Measurements from ENCODE around the gene GLUD2.
"Not testable (repeated sequence)": the region's sequence is repeated elsewhere in the genome, so short reads cannot be mapped to it uniquely, and the experiment has no call there.

Gene GLUD2

DNA sequence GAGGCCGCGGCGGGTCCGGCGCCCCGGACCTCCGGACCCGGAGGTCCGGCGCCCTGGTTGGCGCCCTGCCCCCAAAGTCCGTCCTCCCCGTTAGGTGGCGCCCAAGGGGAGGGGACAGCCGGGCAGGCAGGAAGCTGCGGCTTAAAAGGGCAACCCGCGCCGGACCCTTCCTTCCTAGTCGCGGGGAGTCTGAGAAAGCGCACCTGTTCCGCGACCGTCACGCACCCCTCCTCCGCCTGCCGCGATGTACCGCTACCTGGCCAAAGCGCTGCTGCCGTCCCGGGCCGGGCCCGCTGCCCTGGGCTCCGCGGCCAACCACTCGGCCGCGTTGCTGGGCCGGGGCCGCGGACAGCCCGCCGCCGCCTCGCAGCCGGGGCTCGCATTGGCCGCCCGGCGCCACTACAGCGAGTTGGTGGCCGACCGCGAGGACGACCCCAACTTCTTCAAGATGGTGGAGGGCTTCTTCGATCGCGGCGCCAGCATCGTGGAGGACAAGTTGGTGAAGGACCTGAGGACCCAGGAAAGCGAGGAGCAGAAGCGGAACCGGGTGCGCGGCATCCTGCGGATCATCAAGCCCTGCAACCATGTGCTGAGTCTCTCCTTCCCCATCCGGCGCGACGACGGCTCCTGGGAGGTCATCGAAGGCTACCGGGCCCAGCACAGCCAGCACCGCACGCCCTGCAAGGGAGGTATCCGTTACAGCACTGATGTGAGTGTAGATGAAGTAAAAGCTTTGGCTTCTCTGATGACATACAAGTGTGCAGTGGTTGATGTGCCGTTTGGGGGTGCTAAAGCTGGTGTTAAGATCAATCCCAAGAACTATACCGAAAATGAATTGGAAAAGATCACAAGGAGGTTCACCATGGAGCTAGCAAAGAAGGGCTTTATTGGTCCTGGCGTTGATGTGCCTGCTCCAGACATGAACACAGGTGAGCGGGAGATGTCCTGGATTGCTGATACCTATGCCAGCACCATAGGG is at the start of gene GLUD2:
Gene GLUD2 (plus strand): TSS at position 170 of the 979 bp plus-strand sequence. CDS start 75 bp downstream, at position 245.
- DNase-seq = not testable (repeated sequence)

- DNase-seq = no peak
These were observed 48.0 kb upstream of the GLUD2 start for GRCh38 chrX:120999413-120999812.

DNA sequence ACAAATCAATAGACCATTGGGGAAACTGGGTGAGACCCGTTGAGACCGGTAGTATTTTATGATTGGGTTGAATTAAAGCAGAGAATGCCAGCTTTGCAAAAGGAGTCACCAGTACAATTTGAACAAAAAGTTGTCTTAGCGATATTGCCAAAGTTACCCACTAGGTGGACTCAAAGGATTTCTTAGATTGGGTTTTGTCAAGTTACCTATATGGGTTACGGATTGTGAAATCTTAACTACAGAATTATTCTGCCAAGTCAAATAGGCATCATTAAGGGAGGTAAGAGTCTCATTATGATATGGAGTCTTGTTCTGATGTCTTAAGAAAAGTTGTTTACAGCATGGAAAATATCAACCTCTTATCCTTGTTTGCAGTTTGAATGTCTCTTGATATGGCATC is 46.8 kb upstream of the GLUD2 start:
- DNase-seq = no peak

DNA sequence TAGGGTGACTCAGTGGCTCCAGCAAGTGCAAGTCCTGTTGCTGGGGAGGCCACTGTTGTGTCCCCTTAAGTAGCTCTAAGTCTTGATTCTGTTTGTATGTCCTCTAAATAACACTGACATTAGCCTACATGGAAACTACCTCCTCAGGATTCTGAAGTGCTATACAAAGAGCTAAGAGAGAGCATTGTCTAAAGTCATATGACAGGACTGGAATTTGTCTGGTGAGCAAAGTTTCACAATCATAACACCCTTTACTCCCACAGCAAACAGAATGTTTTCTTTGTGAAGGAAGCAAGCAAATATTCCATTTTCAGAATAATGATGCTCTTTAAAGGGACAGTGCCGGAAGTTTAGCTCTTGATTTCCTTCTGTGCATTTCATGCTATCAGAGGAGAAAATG is 38.5 kb upstream of the GLUD2 start:
- DNase-seq = no peak

GRCh38 chrX:121009764-121010163 is 37.6 kb upstream of the GLUD2 start:
- DNase-seq = no peak

DNA sequence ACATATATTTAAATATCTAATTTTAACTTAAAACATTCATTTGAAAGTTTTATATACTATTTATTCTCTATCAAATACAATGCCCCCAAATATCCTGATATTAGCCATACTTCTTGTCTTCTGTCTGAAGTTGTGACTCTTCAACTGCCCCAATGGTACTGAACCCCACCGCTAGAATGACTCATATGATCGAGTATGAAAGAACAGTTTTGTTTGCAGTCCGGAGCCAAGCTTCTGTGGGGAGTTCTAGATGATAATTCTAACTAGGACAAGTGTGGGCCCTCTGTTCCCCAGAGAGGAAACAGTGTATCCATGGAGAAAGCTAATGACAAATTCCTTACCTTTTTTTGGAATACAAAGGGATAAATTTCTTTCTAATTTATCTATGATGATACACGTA is 37.2 kb upstream of the GLUD2 start:
- DNase-seq = no peak

DNA sequence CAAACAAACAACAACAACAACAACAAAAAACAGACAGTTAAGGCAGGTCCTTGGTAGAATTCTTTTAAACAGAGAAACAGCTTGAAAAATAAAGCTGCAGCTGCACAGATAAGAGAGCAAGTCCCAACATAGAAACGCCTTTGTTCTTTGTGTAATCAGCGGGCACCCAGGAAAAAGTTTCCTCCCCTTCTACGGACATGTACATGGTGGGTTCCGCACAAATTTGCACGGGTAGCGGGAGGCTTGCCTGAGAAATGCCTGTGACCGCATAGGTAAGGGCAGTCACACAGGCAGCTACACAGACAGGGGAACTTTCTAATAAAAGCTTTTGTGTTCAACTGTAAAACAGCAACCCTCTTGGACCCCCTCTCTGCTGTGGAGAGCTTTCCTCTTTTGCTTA is 36.2 kb upstream of the GLUD2 start:
- no peak for DNase-seq

DNA sequence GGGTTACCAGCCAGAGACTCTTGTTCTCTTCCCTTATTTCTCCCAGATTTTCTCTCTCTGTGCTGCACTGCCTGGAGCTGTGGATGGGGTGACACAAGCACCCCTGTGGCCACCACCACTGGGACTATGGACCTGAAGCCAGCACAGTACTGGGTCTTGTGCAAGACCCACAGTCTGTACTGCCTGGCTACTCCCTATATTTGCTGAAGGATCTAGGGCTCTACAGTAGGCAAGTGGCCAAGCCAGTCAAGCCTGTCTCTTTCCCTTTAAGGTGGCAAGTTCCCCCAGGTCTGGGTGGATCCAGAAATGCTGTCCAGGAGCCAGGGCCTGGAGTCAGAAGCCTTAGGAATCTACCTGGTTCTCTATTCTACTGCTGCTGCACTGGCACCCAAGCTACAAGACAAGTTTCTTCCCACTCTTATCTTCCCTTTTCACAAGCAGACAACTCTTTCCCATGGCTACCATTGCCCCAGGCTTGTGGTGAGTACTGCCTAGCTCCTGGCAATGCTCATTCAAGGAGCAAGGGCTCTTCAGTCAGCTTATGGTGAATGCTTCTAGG is 33.4 kb upstream of the GLUD2 start:
- DNase-seq = no peak

GRCh38 chrX:121014826-121015225 is 32.6 kb upstream of the GLUD2 start:
- no peak for DNase-seq

DNA sequence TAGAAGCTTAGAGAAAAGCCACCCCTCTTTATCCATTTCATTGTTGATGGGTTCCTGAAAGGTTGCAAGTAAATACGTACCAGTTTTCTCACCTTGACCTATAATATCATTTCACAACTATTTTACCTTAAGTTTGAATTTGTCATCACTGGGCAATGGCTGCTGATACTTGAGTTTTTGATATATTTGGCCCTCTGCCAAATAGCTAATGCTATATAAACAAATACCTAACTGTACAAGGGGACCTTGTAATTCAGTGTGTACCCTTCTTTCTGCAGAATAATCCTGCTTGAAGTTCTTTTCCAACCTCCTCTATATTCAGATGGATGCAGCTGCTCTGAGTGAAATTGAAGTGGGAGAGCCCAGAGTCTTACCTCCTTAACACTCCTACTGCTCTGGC is 19.0 kb upstream of the GLUD2 start:
- DNase-seq = no peak

DNA sequence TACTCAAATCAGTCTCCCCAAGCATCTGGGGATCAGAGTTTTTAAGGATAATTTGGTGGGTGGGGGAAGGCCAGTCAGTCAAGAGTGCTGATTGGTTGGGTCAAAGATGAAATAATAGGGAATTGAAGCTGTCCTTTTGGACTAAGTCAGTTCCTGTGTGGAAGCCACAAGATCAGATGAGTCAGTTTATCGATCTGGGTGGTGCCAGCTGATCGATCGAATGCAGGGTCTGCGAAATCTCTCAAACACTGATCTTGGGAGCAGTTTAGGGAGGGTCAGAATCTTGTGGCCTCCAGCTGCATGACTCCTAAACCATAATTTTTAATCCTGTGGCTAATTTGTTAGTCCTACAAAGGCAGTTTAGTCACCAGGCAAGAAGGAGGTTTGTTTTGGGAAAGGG is 17.3 kb upstream of the GLUD2 start:
- DNase-seq = no peak

DNA sequence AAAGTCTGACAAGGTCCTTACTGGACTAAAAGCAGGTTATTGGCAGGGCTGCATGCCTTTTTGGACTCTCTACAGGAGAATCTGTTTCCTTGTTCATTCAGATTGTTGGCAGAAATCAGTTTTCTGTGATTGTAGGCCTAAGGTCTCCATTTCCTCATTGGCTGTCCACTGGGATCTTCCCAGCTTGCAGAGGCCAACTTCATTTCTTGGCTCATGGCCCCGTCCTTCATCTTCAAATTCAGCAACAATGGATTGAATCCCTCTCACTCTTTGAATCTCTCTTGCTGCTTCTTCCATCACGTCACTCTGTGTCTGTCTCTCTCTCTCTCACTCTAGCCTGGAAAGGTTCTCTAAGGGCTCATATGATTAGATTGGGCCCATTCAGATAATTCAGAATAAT is 14.9 kb upstream of the GLUD2 start:
- DNase-seq = no peak

- DNase-seq = no peak
These were observed 11.3 kb upstream of the GLUD2 start for GRCh38 chrX:121036137-121036536.

DNA sequence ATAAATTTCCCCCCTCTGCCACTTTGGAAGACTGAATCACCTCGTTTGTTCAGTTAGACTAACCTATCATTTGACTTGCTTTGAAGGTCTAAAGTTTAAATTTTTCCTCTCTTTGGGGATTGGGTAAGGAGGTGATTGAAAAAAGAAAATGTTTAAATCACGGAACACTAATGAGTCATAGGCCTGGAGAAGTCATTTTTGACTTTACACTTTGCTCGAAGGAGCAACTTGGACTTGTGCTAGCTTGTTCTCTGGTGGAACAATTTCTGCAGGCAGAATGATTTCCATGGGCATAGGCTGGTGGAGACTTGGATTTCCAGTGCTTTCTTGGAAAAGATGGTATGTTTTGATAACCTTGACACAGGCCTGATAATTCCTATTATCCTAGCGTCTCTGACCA is 10.5 kb upstream of the GLUD2 start:
- no peak for DNase-seq

- DNase-seq = no peak
These were observed 3.4 kb downstream of the GLUD2 start for GRCh38 chrX:121050781-121051180.

- DNase-seq = no peak
These were observed 4.7 kb downstream of the GLUD2 start for GRCh38 chrX:121052122-121052521.

GRCh38 chrX:121062289-121062688 is 14.9 kb downstream of the GLUD2 start:
- no peak for DNase-seq

DNA sequence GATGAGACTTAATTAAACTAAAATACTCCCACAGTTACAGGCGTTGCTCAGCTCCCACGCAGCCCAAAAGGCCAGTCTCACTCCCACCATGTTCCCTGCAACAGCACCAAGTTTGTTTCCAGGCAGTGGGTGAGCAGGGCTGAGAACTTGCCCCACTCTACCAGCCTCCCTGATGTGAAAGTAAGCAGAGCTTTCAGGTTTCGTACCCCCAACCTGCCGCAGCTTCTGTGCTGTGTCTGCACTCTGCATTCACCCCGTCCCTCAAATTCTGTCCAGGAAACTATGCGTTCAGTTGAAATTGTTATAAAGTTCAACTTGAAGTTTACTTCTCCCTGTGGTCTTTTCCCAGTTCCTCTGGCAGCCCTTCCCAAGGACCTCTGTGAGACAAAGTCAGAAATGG is 17.2 kb downstream of the GLUD2 start:
- no peak for DNase-seq

- DNase-seq = not testable (repeated sequence)
These were observed 36.8 kb downstream of the GLUD2 start for GRCh38 chrX:121084247-121084646.

GRCh38 chrX:121084903-121085611 is 37.6 kb downstream of the GLUD2 start:
- no peak for DNase-seq

DNA sequence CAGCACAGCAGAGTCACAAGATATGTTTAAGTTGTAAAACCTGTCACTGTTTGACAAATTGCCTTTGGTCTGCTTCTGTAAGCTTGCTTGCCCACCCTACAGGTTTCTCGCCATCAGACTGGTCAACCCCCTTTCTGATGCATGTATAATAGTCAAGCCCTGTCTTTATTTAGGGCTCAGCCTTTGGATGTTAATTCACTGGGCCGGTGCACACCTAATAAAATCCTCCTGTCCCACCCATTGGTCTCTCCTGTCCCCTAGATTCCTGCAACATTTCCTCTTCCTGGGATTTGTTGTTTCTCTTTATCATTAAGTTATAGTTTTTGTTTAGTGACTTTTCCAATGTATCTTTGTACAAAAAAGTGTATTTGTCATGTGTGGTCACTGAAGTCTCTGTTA is 38.2 kb downstream of the GLUD2 start:
- DNase-seq = no peak

DNA sequence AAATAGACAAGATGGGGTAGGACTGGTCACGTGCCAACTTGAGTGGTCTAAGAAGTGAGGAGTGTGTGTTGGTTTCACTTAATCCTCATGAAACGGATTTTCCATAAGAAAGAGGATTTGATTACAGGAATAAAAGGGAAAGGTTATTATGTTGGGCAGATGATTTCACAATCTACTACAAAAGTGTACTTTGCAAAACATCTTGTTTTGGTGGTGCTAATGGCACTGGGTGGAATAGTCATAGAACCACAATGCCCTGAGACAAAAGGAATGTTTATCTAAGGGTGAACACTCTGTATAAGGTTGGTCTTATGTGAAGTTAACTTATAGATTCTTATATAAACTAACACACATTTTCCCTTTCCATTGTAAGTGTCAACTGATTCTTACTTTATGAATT is 45.6 kb downstream of the GLUD2 start:
- DNase-seq = no peak
